GM18868 (cell line): ENCODE measurements around the gene GNPTAB.
"Not testable (repeated sequence)": the region's sequence is repeated elsewhere in the genome, so short reads cannot be mapped to it uniquely, and the experiment has no call there.

Experiments used
- ATAC-seq: cut with Tn5 transposase; IDR thresholded peaks from one replicate; pipeline ENCODE4 v1.9.1; 2021; ENCODE audit warnings: mild to moderate bottlenecking, moderate library complexity; ENCODE audit not compliant: unreplicated experiment

Gene GNPTAB

DNA sequence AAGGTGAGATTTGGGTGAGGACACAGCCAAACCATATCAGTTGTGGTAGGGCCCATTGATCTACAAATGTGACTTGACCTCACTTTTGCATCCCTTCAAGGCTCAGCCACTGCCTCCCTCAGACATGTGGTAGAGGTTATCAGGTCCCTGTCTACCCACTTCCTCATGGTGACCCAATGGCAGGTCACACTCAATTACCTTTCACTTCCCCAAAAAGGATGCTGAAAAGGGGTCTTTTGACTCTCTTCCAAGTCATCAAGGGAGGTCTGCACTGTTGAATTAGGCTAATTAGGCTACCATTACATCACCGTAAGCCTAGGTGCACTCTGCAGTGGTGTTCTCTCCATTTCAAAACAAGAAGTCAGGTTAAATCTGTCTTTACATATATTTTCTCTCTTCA is 24.0 kb upstream of the GNPTAB start:
- peak; percentile 42 for ATAC-seq

DNA sequence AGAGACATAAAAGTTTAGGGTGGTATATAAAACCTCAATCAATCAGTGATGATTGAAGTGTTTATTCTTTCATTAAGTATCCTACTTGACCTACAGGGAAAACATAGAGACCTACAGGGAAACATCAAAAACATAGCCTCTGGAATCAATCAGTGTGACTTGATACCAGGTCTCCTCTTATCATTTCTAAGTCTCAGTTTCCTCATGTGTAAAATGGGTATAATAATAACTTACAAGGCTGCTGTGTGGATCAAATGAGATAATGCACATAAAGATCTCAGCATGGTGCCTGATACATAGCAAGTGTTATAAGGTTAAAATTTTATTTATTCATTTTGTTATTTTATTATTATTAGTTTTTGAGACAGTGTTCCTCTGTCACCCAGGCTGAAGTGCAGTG is 22.2 kb upstream of the GNPTAB start:
- no peak for ATAC-seq

DNA sequence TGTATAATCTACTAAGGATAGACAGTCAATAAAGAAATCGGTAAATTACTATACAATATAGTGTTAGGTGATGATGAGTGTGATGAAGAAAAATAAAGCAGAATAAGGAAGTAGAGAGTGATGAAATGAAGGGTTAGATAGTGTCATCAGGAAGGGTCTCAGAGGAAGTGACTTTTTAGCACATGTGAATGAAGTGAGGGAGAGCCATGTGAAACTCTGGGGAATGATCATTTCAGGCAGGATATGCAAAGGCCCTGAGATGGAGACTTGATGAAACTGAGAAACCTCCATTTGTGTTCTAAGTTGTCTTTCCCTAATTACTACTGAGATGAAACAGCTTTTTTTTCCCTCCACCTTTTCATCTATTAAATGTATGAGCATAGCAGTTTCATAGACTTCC is 19.4 kb upstream of the GNPTAB start:
- ATAC-seq: no peak

DNA sequence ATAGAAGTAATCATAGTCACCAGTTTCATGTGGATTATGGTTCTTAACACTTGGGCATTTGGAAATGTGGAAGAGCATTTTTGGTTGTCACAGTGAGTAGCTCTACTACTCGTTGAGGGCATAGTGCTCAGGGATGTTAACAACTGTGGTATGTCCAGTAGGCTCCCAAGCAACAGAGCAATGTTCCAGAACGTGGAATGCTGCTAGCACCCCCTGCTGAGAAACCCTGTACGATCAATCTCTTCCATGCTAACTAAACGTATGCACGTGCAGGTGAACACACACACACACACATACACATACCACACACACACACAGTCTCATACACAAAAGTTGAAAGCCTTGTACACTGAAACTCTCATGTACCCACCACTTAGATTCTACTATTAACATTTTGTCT is 16.6 kb upstream of the GNPTAB start:
- no peak for ATAC-seq

DNA sequence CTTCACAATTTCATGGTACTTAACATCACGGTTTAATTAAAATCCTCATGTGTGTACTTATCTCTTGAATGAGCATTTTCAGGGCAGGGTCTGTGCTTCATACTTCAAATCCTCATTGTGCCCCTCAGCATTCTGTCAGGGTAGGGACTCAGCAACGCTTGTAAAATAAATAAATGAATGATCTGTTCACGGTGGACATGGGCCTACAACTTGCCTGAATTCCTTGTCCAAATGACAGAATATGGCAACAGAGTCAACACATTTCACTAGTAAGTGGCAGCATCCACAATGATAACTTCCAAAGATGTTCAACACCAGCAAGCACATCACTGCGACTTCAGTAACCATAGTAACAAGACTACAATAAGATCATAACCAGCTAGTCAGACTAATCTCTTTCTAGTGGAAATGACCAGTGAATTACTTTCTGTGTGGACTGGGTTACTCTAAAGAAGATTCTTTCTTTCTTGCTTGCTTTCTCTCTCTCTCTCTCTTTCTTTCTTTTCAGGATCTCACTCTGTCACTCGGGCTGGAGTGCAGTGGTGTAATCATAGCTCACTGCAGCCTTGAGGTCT is 14.5 kb upstream of the GNPTAB start:
- ATAC-seq: no peak

DNA sequence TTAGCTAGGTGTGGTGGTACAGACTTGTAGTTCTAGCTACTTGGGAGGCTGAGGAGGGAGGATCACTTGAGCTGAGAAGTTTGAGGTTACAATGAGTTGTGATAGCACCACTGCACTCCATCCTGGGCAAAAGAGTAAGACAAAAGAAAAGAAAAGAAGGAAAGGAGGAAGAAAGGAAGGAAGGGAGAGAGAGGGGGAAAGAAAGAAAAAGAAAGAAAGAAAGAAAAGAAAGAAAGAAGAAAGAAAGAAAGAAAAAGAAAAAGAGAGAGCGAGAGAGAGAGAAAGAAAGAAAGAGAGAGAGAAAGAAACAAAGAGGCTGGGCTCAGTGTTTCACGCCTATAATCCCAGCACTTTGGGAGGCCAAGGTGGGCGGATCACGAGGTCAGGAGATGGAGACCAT is 10.3 kb upstream of the GNPTAB start:
- ATAC-seq: no peak

DNA sequence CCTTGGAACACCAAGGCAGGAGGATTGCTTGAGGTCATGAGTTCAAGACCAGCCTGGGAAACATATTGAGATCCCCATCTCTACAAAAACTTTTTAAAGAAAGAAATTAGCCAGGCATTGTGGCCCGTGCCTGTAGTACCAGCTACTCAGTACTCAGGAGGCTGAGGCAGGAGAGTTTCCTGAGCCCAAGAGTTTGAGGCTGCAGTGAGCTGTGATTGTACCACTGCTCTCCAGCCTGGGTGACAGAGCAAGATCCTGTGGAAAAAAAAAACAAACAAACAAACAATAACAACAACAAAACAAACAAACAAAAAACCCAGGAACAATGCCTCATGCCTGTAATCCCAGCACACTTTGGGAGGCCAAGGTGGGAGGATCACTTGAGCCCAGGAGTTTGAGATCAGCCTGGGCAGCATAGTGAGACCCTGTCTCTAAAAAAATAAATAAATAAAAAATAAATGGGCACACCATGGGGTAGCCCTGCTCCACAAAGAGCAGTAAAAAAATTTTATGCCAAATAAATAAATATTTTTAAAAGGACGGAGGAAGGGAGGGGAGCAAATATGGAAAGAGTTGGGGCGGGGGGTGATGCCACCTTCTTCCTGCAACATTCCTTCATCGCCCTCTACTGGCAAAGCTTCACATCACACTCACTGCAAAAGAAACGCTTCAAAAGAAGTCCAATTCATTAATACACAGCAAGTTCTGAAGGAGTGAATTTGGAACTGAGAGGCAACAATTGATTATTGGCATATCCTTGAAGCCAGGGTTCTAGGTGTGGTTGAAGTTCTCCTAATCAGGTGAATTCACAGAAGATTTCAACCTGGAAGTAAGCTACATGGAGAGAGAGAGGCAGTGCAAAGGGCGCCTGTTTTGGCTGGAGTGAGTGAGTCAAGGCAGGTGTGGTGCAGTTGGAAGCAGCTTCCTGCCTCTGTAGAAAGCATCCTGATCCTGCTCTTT is 8.8 kb upstream of the GNPTAB start:
- peak; percentile 56 for ATAC-seq

DNA sequence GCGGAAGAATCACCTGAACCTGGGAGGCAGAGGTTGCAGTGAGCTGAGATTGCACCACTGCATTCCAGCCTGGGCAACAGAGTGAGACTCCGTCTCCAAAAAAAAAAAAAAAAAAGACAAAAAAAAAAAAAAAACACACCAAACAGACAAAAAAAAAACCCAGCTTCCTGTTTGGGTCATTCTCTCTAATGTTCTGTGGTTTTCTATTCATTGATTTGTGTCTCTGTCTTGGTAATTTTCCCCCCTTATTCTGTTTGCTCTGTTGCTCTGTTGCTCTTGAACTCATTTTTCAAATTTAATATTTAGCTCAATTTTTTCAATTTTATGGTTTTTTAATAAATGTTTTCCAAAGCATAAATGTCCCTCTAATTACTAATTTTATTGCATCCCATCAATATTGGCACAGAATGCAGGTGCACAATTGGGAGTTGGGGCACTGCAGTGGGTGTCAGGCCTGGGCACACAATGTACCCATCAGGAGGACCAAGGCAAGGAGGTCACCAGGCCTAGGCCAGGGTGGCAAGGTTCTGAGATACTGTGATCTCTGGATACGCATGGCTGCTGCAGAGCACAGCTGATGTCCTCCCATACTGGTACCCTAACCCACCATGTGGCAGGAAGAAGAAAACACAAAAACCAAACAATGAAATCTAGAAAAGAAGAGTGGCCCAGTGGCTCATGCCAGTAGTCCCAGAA is 8.0 kb upstream of the GNPTAB start:
- peak; percentile 51 for ATAC-seq

DNA sequence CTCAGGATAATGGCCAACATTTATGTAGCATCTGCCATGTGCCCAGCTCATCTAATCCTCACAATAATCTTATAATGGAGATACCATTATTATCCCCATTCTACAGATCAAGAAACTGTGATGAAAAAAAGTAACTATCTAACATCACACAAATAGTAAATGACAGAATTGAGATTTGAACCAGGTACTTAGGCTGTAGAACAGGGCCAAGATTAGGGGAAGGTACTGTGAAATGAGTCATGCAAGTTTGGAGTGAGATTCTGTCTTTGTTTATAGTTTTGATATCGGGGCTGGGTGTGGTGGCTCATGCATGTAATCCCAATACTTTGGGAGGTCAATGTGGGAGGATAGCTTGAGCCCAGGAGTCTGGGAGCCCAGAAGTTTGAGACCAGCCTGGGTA is 1.3 kb upstream of the GNPTAB start:
- ATAC-seq: no peak

DNA sequence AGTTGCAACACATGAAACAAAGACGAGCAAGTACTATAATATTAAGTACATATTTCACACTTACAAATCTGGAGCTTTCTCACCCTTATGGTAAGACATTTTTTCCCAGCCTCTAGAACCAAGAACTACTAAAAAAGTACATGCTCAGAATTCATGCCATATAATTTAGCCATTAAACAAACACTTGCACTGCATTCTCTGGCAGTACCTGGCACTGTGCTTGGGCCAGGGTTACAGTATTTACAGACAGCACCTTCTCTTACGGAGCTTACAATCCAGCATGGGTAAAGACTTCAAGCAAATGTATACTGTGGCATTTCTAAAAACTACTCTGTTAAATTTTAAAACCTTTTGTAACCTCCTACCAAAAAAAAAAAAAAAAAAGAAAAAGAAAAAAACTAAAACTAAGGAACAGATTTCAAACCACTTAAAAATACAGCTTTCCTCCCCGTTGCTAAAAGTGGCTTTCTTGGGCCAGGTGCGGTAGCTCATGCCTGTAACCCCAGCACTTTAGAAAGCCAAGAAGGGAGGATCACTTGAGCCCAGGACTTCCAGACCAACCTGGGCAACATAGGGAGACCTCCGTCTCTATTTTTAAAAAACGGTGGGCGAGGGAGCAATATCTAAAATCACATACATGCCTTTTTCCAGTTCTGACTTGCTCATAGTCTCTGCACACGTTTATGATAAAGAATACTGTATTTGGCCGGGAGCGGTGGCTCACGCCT is 956 bp downstream of the GNPTAB start:
- no peak for ATAC-seq

DNA sequence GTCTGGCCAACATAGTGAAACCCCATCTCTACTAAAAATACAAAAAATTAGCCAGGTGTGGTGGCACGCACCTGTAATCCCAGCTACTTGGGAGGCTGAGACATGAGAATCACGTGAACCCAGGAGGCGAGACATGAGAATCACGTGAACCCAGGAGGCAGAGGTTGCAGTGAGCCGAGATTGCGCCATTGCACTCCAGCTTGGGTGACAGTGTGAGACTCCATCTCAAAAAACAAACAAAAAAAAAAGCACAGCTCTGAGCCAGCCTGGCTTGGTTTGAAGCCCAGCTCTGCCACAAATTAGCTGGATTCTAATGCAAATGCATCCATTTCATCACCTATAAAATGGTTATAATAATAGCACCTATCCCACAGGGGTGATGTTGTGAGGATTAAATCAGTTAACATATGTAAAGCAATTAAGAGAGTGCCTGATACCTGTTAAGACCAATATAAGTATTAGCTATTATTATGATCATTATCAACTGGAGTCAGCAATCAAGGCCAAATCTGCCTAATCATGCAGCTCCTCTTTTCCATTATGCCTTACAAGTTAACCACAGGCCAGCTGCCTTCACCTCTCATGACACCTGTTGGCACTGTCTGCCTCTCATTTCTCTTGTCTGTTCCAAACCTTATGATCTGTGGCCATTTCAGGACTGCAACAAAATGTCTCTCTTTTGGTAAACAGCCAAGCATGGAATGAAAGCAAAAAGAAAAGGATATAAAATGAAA is 2.1 kb downstream of the GNPTAB start:
- ATAC-seq: no peak

DNA sequence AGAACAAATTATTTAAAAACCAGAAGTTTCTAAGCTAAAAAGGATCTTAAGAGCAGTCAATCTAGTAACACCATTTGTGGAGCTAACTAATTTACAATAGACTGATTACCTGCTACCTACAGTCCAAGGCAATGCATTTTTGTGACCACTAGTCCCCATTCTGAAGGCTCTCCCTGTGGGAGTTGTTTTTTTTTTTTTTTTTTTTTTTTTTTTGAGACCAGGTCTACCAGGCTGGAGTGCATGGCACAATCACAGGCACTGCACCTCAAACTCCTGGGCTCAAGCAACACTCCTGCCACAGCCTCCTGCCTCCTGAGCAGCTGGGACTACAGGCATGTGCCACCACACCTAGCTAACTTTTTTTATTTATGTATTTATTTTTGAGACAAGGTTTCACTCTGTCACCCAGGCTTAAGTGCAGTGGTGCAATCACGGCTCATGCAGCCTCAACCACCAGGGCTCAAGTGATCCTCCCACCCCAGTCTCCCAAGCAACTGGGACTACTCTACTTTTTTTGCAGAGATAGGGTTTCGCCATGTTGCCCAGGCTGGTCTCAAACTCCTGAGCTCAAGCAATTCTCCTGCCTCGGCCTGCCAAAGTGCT is 3.9 kb downstream of the GNPTAB start:
- no peak for ATAC-seq

DNA sequence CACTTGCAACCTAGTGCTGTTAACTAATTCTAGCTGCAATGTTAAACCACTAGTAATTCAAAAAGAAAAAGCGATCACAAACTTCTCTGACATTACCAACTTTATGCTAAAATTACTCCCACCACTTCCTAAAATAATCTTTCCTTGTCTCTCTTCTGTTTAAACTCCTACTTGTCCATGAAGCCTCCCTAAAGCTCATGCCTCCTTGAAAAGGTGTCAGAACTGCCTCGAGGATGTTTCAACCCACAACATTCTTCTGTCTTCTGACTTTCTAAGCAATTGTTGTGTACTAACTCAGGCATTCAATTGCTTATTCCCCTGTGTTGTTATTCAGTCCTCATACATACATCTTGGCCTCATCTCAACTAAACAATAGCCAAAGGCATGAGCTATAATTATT is 5.9 kb downstream of the GNPTAB start:
- ATAC-seq: no peak

DNA sequence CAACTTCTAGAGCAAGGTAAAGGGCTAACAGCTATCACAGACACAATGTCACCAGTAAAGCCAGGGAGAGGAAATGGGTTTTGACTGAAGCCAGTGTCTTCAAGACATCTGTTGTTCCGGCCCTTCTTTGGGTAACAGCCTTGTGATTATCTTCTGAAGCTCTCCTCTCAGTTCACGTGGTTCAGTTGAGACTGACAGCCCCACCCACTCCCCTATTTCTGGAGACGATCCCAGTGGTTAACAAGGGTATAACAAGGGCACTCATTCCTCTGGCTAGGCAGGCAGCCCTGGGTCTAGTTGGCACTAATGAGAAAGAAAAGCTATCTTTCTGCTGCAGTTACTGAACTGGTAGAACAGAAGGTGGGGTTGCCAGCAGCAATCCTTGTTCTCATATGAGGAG is 6.9 kb downstream of the GNPTAB start:
- peak; percentile 85 for ATAC-seq

DNA sequence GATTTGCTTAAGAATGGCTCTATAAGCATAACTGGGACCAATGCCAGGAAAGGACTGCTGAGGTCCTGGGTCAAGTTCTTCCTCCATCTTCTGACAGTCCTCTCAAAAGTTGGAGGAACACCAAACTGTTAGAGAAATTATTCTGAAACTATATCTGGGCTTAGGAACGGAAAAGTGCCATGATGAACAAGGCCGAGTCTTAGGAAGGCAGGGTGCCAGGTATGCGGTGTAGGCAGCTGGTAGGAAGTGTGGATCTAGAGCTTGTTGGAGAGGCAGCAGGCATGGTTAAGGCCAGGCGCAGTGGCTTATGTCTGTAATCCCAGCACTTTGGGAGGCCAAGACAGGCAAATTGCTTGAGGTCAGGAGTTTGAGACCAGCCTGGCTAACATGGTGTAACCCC is 7.7 kb downstream of the GNPTAB start:
- ATAC-seq: no peak

DNA sequence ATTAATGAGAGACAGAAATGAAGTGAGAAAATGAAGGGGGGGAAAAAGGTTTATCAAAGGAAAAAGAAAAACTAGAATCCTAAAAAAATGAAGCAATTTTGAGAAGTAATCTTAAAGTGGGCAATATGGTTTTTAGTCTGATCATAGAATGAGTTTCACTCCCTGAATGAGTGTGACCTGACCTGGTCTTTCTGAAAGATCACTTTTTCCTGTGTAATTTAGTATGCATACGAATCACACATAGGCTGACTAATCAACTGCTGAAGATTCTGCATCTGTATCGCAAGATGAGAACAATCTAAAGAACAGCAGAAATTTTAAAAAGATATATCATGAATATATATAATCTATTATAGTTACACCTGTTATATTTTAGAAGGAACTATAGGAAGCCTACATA is 11.3 kb downstream of the GNPTAB start:
- peak; percentile 56 for ATAC-seq

DNA sequence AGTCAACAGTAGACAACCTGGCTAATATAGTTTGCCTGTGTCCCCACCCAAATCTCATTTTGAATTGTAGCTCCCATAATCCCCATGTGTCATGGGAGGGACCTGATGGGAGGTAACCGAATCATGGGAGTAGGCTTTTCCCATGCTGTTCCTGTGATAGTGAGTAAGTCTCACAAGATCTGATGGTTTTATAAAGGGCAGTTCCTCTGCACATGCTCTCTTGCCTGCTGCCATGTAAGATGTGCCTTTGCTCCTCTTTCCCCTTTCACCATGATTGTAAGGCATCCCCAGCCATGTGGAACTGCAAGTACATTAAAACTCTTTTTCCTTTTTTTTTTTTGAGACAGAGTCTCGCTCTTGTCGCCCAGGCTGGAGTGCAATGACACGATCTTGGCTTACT is 12.1 kb downstream of the GNPTAB start:
- ATAC-seq: not testable (repeated sequence)

DNA sequence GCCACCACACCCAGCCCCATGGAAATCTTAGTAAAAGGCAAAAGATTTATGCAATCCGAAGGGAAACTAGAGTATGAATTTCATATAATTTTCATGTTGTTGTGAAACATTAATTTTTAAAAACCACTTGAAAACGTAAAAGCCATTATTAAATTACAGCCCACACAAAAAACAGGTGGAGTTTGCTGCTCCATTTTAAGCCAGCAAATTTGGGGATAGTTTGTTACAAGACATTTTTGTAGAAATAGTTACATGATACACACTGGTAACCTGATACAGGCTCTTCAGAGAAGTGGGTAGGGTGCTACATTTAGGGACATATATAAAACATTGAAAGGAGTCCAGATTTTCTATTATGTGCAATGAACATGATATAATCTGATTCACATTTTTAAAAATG is 17.6 kb downstream of the GNPTAB start:
- no peak for ATAC-seq

DNA sequence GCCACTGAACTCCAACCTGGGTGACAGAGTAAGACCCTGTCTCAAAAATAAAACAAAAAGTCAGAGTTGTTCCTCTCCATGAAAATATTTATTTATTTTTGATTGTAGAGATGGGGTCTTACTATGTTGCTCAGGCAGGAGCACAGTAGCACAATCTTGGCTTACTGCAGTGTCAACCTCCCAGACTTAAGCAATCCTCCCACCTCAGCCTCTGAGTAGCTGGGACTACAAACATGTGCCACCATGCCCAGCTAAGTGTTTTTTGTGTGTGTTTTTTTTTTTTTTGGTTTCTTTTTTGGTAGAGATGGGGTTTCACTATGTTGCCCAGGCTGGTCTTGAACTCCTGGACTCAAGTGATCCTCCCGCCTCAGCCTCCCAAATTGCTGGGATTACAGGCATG is 18.0 kb downstream of the GNPTAB start:
- ATAC-seq: not testable (repeated sequence)

DNA sequence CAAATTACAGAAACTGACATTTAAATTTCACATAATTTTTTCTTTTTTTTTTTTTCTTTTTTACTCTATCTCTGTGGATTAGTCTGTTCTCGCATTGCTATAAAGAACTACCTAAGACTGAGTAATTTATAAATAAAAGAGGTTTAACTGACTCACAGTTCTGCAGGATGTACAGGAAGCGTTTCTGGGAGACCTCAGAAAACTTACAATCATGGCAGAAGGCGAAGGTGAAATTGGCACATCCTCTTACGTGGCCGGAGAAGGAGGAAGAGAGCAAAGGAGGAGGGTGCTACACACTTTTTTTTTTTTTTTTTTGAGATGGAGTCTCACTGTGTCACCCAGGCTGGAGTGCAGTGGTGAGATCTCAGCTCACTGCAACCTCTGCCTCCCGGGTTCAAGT is 19.4 kb downstream of the GNPTAB start:
- not testable (repeated sequence) for ATAC-seq
